ENCODE results near the gene TNFAIP8L2. TPM values are rescaled to one million over a fixed set of nuclear protein-coding genes. Genes with fewer than 3 reads are reported as not detected.

Gene TNFAIP8L2
- total and polyA plus RNA-seq, 2 of the 4 experiments (the other 2 are of a cell fraction), result not detected

- BruUV-seq (replicated peaks), result no TSS peak
- dilution Hi-C loops (cut with HindIII; ENCODE audit: low sequenced_read_pairs, unreplicated experiment), result no loop called here
- 94% methylated on average over 17 of the region's 22 CpGs; no CpG with 5 or more reads in 1 of the 2 experiments for WGBS, 2 experiments (ENCODE audit: extremely low coverage in 2 of 2, insufficient read length in 1 of 2)
Observed at GRCh38 chr1:151158751-151159251, 2.4 kb downstream of the TNFAIP8L2 start.

More at GRCh38 chr1:151158751-151159251, 2.4 kb downstream of the TNFAIP8L2 start:
- Histone ChIP-seq H2AK5ac (ENCODE audit: low read depth, low read length) (no peak overlapping the region), H3K27me3 (ENCODE audit: control insufficient read depth, insufficient read depth, low read length) (no peaks in the 10 kb centered on the region), H3K36me3 (ENCODE audit: control insufficient read depth, insufficient read depth, low read length) (peaks cover 40% of the 10 kb centered on the region), H3K4me2 (ENCODE audit: low read depth, low read length) (no peak overlapping the region), H3K14ac (replicated peaks; ENCODE audit: low read depth, low read length) (no peak overlapping the region), H3K4me3 (ENCODE audit: insufficient read depth, low read depth, low read length) (no peak overlapping the region), H3K79me1 (ENCODE audit: low read depth in 1 of 2, low read length in 2 of 2) (peaks cover 3 to 7% of the 10 kb centered on the region in 2 experiments; a peak in 2 of 4 replicates), H3K9me3 (ENCODE audit: control insufficient read depth, insufficient read depth, low read length) (no peaks in the 10 kb centered on the region), H3K9me1 (ENCODE audit: insufficient read depth, low read length) (no peaks in the 10 kb centered on the region), H3K27ac (ENCODE audit: insufficient read depth, low read length) (no peak overlapping the region), H2BK15ac (ENCODE audit: low read depth, low read length) (no peak overlapping the region), H4K20me1 (ENCODE audit: insufficient read depth, low read length) (no peaks in the 10 kb centered on the region), H3K56ac (ENCODE audit: extremely low read depth, insufficient read depth, low read length) (no peak overlapping the region), H2BK20ac (ENCODE audit: low read depth, low read length) (no peak overlapping the region), H2AFZ (replicated peaks; ENCODE audit: low read length, poor library complexity) (no peak overlapping the region), H3K23ac (ENCODE audit: low read depth, low read length) (no peak overlapping the region), H3K4me1 (ENCODE audit: control insufficient read depth, insufficient read depth, low read length) (no peaks in the 10 kb centered on the region), H3K4ac (ENCODE audit: low read depth, low read length) (no peak overlapping the region), H2BK120ac (ENCODE audit: low read depth, low read length) (no peak overlapping the region), H3K9ac (ENCODE audit: low read depth, low read length) (no peak overlapping the region), H4K91ac (ENCODE audit: insufficient read depth, low read depth, low read length) (no peak overlapping the region), H4K8ac (ENCODE audit: low read depth in 2 of 2, low read length in 2 of 2) (no peak overlapping the region), H2BK5ac (ENCODE audit: low read depth, low read length, poor library complexity, severe bottlenecking) (no peak overlapping the region), H4K5ac (ENCODE audit: low read depth, low read length) (no peak overlapping the region), H3K18ac (ENCODE audit: low read depth, low read length) (no peak overlapping the region), H2AK9ac (replicated peaks; ENCODE audit: low read depth, low read length, poor library complexity) (no peak overlapping the region)
- CTCF ChIA-PET, result interaction anchor here (1.8 kb wide), 1 partner anchor 59 kb away, joined by 6 read pairs; no protein-coding TSS in a partner anchor
- no peak for DNase-seq
- POLR2A ChIA-PET (ENCODE audit: unreplicated experiment), result no interaction called here
- no peak for ATAC-seq (ENCODE audit: low read depth)
- intact Hi-C loops (cut with micrococcal nuclease) (no loop called here), in situ Hi-C loops (cut with MboI; ENCODE audit: low sequenced_read_pairs) (loop anchor here (5.0 kb wide), 1 partner anchor 62 kb away; no protein-coding TSS in a partner anchor)
- no peak for TF ChIP-seq BHLHE40 (IDR thresholded peaks at IDR 0.05; ENCODE audit: low read depth, low read length)
- TF ChIP-seq SMC3 (IDR thresholded peaks at IDR 0.05; ENCODE audit: low read depth, low read length), result no peak
- no peak for TF ChIP-seq NFE2L2 (IDR thresholded peaks at IDR 0.05; ENCODE audit: low read depth, low read length)
- TF ChIP-seq FOS (IDR thresholded peaks at IDR 0.05; ENCODE audit: low read depth, low read length), result no peak

Data from IMR-90 (cell line).